Measurements from ENCODE around the gene DNAH3. TPM values are rescaled to one million over a fixed set of nuclear protein-coding genes. Genes with fewer than 3 reads are reported as not detected.

DNAH3 gene
- total and polyA plus RNA-seq, 2 of the 13 experiments (the other 11 are each of a cell fraction or from before 2014, with no cell fraction given): 0.07 to 0.08 TPM

- TF ChIP-seq MTERF4 (CRISPR knock-in tag; IDR thresholded peaks at IDR 0.05) (no peak), MEIS1 (CRISPR knock-in tag; IDR thresholded peaks at IDR 0.05; ENCODE audit: borderline replicate concordance) (no peak), ZSCAN5A (CRISPR knock-in tag; IDR thresholded peaks at IDR 0.05; ENCODE audit: borderline replicate concordance) (peak; percentile 95; the same call in 1 of the 2 replicates), MXD4 (CRISPR knock-in tag; IDR thresholded peaks at IDR 0.05) (no peak; the same call in 1 of the 2 replicates), ZNF558 (CRISPR knock-in tag; IDR thresholded peaks at IDR 0.05; ENCODE audit: borderline replicate concordance) (no peak), POLR2AphosphoS5 (IDR thresholded peaks at IDR 0.05; ENCODE audit: low read depth, low read length) (peak; percentile 60), PPARG (CRISPR knock-in tag; conservative IDR thresholded peaks at IDR 0.05) (no peak), ZNF543 (CRISPR knock-in tag; IDR thresholded peaks at IDR 0.05) (no peak), ZNF230 (CRISPR knock-in tag; IDR thresholded peaks at IDR 0.05) (no peak), IKZF5 (CRISPR knock-in tag; IDR thresholded peaks at IDR 0.05) (no peak), ZNF275 (CRISPR knock-in tag; IDR thresholded peaks at IDR 0.05; ENCODE audit: borderline replicate concordance) (no peak), E2F5 (CRISPR knock-in tag; conservative IDR thresholded peaks at IDR 0.05) (no peak), LRRFIP1 (CRISPR knock-in tag; conservative IDR thresholded peaks at IDR 0.05) (no peak), IRF2 (CRISPR knock-in tag; IDR thresholded peaks at IDR 0.05) (no peak), REPIN1 (CRISPR knock-in tag; IDR thresholded peaks at IDR 0.05; ENCODE audit: borderline replicate concordance, low read depth) (no peak), RBAK (CRISPR knock-in tag; IDR thresholded peaks at IDR 0.05) (no peak), GFI1 (CRISPR knock-in tag; IDR thresholded peaks at IDR 0.05; ENCODE audit: borderline replicate concordance) (no peak), ZNF121 (CRISPR knock-in tag; IDR thresholded peaks at IDR 0.05) (0 out of 2 replicates have a peak, but pooled peaks have one; percentile 16), ZNF878 (CRISPR knock-in tag; IDR thresholded peaks at IDR 0.05) (no peak), SRF (IDR thresholded peaks at IDR 0.05; ENCODE audit: low read depth, low read length) (no peak), ZSCAN31 (CRISPR knock-in tag; IDR thresholded peaks at IDR 0.05; ENCODE audit: low read depth) (no peak), TSC22D2 (CRISPR knock-in tag; IDR thresholded peaks at IDR 0.05; ENCODE audit: borderline replicate concordance) (no peak)
Measured at GRCh38 chr16:21116148-21116693, 34.4 kb downstream of the DNAH3 start (continued).

Measured in HepG2 (cell line).